Activated B cell treated with CpG ODN at 0.5 μM for 24 hours (primary cell): ENCODE data around the gene FRY. TPM values are rescaled to one million over a fixed set of nuclear protein-coding genes. Genes with fewer than 3 reads are reported as not detected.

Experiments
- ATAC-seq: fragments of 200-7000 bp; cut with Tn5 transposase; one replicate; pipeline ENCODE4 v1.10.0; 2021; ENCODE audit warnings: low read depth, mild to moderate bottlenecking, moderate library complexity
- CTCF ChIA-PET: fragments of 350-600 bp; sonication (Branson Sonifier 250); formaldehyde crosslinking; loops from one replicate; lab custom pipeline; 2021; ENCODE audit warnings: antibody characterized with exemption; lab: Charles Lee
- POLR2A ChIA-PET: fragments of 350-600 bp; sonication (Branson Sonifier 250); formaldehyde crosslinking; loops from one replicate; lab custom pipeline; 2021; ENCODE audit warnings: antibody characterized with exemption; lab: Charles Lee
- DNase-seq: peaks from one replicate; pipeline ENCODE4 v3.0.0; 2022
- H3K27ac Mint-ChIP-seq: one replicate; pipeline ENCODE4 v1.8.0; 2020; ENCODE audit warnings: mixed read lengths
- H3K27me3 Mint-ChIP-seq: one replicate; pipeline ENCODE4 v1.8.0; 2021; ENCODE audit warnings: mixed read lengths
- H3K36me3 Mint-ChIP-seq: one replicate; pipeline ENCODE4 v1.8.0; 2021; ENCODE audit warnings: low read depth, mixed read lengths
- H3K4me1 Mint-ChIP-seq: one replicate; pipeline ENCODE4 v1.8.0; 2021; ENCODE audit warnings: mixed read lengths
- H3K4me3 Mint-ChIP-seq: one replicate; pipeline ENCODE4 v1.8.0; 2020; ENCODE audit warnings: mild to moderate bottlenecking, mixed read lengths
- H3K9me3 Mint-ChIP-seq: one replicate; pipeline ENCODE4 v1.8.0; 2020; ENCODE audit warnings: mixed read lengths
- intact Hi-C: fragments of 100-400 bp; cut with micrococcal nuclease; formaldehyde crosslinking; loops from one replicate; pipeline ENCODE4 v1.15.1; 2024
- total RNA-seq: library from RNA; stranded (reverse); gene quantifications from 2 replicates; pipeline ENCODE4 v1.2.3, GENCODE V29; 2022
- TF ChIP-seq, protein P1 (sequence below): fragments of 200-600 bp; IDR thresholded peaks from one replicate; pipeline ENCODE4 v1.8.0; 2022; ENCODE audit warnings: antibody characterized with exemption, mild to moderate bottlenecking

Gene FRY
- total RNA-seq, 1 donor from 2014 or later: 4.8 TPM

DNA sequence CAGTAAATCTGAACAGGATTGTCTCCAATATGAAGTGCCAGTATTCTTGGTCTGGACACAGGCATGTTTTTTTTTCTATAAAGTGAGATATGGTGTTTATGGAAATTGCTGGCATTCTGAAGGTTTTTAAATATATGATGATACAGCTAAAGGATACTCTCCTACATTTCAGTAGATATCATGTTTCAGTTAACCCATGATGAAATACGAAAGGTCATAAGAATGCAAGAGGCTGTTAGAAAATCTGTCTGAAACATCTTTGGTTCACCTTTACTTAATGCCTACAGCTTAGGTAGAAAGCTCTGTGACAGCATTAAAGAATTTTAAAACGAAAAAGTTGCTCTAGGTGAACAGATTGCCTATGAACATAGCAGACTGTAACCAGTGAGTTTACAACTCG, 9.1 kb downstream of the FRY start:
- intact Hi-C loops: no loop called here
- no peak for ATAC-seq
- CTCF ChIA-PET: no interaction called here
- no peaks in the 10 kb centered on the region for H3K9me3 Mint-ChIP-seq
- no peaks in the 10 kb centered on the region for H3K27me3 Mint-ChIP-seq
- peaks cover 34% of the 10 kb centered on the region for H3K4me1 Mint-ChIP-seq
- no peak overlapping the region for H3K27ac Mint-ChIP-seq
- H3K36me3 Mint-ChIP-seq: no peaks in the 10 kb centered on the region
- no peak for DNase-seq
- H3K4me3 Mint-ChIP-seq: no peak overlapping the region
- TF ChIP-seq, protein P1, sequence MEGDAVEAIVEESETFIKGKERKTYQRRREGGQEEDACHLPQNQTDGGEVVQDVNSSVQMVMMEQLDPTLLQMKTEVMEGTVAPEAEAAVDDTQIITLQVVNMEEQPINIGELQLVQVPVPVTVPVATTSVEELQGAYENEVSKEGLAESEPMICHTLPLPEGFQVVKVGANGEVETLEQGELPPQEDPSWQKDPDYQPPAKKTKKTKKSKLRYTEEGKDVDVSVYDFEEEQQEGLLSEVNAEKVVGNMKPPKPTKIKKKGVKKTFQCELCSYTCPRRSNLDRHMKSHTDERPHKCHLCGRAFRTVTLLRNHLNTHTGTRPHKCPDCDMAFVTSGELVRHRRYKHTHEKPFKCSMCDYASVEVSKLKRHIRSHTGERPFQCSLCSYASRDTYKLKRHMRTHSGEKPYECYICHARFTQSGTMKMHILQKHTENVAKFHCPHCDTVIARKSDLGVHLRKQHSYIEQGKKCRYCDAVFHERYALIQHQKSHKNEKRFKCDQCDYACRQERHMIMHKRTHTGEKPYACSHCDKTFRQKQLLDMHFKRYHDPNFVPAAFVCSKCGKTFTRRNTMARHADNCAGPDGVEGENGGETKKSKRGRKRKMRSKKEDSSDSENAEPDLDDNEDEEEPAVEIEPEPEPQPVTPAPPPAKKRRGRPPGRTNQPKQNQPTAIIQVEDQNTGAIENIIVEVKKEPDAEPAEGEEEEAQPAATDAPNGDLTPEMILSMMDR: no peak
- POLR2A ChIA-PET: interaction anchor here (1.9 kb wide), 1 partner anchor 9 kb away, joined by 10 read pairs; the partner anchor contains the start of gene FRY

DNA sequence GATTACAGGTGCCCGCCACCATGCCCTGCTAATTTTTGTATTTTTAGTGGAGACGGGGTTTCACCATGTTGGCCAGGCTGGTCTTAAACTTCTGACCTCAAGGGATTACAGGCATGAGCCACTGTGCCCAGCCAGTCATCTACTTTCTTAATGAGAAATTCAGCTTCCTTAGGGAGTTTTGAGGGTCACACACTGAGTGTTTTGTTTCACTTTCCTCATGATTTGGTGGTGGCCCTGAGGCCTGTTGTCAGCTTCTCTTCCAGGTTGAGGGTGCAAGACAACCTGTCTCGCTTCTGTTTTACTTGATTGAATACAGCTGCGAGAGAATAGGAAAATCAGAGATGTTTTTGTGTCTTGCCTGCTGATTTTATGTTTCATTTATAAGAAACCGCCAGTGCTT, 9.9 kb downstream of the FRY start:
- no peak overlapping the region for H3K4me3 Mint-ChIP-seq
- no peaks in the 10 kb centered on the region for H3K36me3 Mint-ChIP-seq
- TF ChIP-seq, protein P1: no peak
- no peaks in the 10 kb centered on the region for H3K9me3 Mint-ChIP-seq
- CTCF ChIA-PET: no interaction called here
- POLR2A ChIA-PET: interaction anchor here (0.6 to 1.9 kb wide), 4 partner anchors 10 to 273 kb away, joined by 3 to 10 read pairs (median 9); partner anchors contain the start of gene FRY
- peaks cover 35% of the 10 kb centered on the region for H3K4me1 Mint-ChIP-seq
- DNase-seq: no peak
- intact Hi-C loops: no loop called here
- peak overlapping the region; percentile 37 for H3K27ac Mint-ChIP-seq
- ATAC-seq: peak; percentile 79
- no peaks in the 10 kb centered on the region for H3K27me3 Mint-ChIP-seq

GRCh38 chr13:32042551-32042950, 11.0 kb downstream of the FRY start:
- CTCF ChIA-PET: no interaction called here
- Mint-ChIP-seq H3K27me3 (no peaks in the 10 kb centered on the region), H3K27ac (no peak overlapping the region), H3K4me3 (no peak overlapping the region), H3K4me1 (peaks cover 31% of the 10 kb centered on the region), H3K9me3 (no peaks in the 10 kb centered on the region), H3K36me3 (no peaks in the 10 kb centered on the region)
- TF ChIP-seq, protein P1: no peak
- no peak for ATAC-seq
- intact Hi-C loops: no loop called here
- POLR2A ChIA-PET: interaction anchor here (1.4 kb wide), 1 partner anchor 272 kb away, joined by 3 read pairs; no protein-coding TSS in a partner anchor
- DNase-seq: no peak

- Mint-ChIP-seq H3K27ac (no peak overlapping the region), H3K4me1 (peaks cover 44% of the 10 kb centered on the region), H3K4me3 (no peak overlapping the region), H3K36me3 (no peaks in the 10 kb centered on the region), H3K27me3 (no peaks in the 10 kb centered on the region), H3K9me3 (no peaks in the 10 kb centered on the region)
- DNase-seq (no peak), ATAC-seq (no peak)
- POLR2A ChIA-PET: no interaction called here
- intact Hi-C loops: no loop called here
- CTCF ChIA-PET: no interaction called here
- TF ChIP-seq, protein P1: no peak
Observed at GRCh38 chr13:32044446-32044845, 12.9 kb downstream of the FRY start.

DNA sequence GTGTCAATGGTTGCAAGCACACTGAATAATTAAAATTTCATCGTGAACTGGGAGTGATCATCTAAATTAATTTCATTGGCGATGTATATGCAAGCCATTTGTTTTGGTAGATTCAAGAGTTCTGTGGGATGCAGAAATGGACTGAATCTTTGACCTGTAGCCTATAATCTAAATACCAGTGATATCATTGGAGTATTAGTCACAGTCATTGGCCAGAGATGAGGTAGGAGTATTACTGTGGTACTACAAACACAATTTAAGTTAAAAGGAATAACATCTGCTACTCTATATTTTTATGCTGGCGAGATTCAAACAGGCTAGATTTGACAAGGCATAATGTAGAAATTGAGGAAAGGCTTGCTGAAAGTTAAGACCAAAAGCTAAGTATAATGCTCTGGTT, 14.0 kb downstream of the FRY start:
- CTCF ChIA-PET: interaction anchor here (1.0 kb wide), 1 partner anchor 10 kb away, joined by 3 read pairs; no protein-coding TSS in a partner anchor
- no peak overlapping the region for H3K27ac Mint-ChIP-seq

More for the DNA sequence above, 14.0 kb downstream of the FRY start:
- ATAC-seq (no peak), DNase-seq (no peak)
- POLR2A ChIA-PET: no interaction called here
- no peaks in the 10 kb centered on the region for H3K36me3 Mint-ChIP-seq
- TF ChIP-seq, protein P1: no peak
- H3K4me1 Mint-ChIP-seq: peaks cover 44% of the 10 kb centered on the region
- intact Hi-C loops: no loop called here
- H3K4me3 Mint-ChIP-seq: no peak overlapping the region
- H3K27me3 Mint-ChIP-seq: no peaks in the 10 kb centered on the region
- no peaks in the 10 kb centered on the region for H3K9me3 Mint-ChIP-seq
